ENCODE measurements around the gene MPZL2. TPM values are rescaled to one million over a fixed set of nuclear protein-coding genes. Genes with fewer than 3 reads are reported as not detected.

MPZL2 gene
- total and polyA plus RNA-seq, 10 of the 15 experiments (the other 5 are each of a cell fraction or from before 2014, with no cell fraction given): 0.81 to 4.8 (median 3.1) TPM

- SMC1A ChIA-PET (ENCODE audit: uncharacterized antibody, unreplicated experiment): interaction anchor here (0.9 to 4.6 kb wide), 8 partner anchors 8 to 68 kb away, joined by 3 to 80 read pairs (median 4); partner anchors contain the start of gene MPZL3
- TF ChIP-seq RAD51 (IDR thresholded peaks at IDR 0.05): peak; percentile 45; the same call in 1 of the 2 replicates
- no peak for TF ChIP-seq SREBF1 (IDR thresholded peaks at IDR 0.05; ENCODE audit: low read length)
- TF ChIP-seq NFXL1 (IDR thresholded peaks at IDR 0.05; ENCODE audit: borderline replicate concordance): no peak
- no peak for TF ChIP-seq NRF1 (conservative IDR thresholded peaks at IDR 0.05; ENCODE audit: low read depth, low read length)
- TF ChIP-seq SMARCA5 (IDR thresholded peaks at IDR 0.05): no peak
- TF ChIP-seq RCOR1 (conservative IDR thresholded peaks at IDR 0.05; ENCODE audit: low read depth, low read length): no peak
- TF ChIP-seq RELA (IDR thresholded peaks at IDR 0.05; ENCODE audit: borderline replicate concordance, partially characterized antibody): no peak
- RAD21 ChIA-PET (ENCODE audit: unreplicated experiment): interaction anchor here (0.9 to 4.0 kb wide), 6 partner anchors 9 to 72 kb away, joined by 4 to 43 read pairs (median 4); no protein-coding TSS in a partner anchor
- 63% methylated on average over 6 of the region's 6 CpGs for WGBS (ENCODE audit: insufficient coverage, insufficient replicate concordance, low lambda C conversion rate, missing lambda C conversion rate)
- Histone ChIP-seq H3K36me3 (ENCODE audit: control insufficient read depth in 2 of 2, insufficient read depth in 2 of 2, low read length in 1 of 2) (no peaks in the 10 kb centered on the region), H3K4me1 (ENCODE audit: control insufficient read depth, insufficient read depth, low read length) (peaks cover 25% of the 10 kb centered on the region), H3K79me2 (ENCODE audit: control insufficient read depth, insufficient read depth, low read length) (no peaks in the 10 kb centered on the region), H3K4me2 (ENCODE audit: control insufficient read depth, insufficient read depth) (no peak overlapping the region), H3K27me3 (replicated peaks in 1 of 2; ENCODE audit: control insufficient read depth in 2 of 2, insufficient read depth in 2 of 2, low read length in 1 of 2) (no peaks in the 10 kb centered on the region), H4K20me1 (ENCODE audit: control insufficient read depth, insufficient read depth) (no peaks in the 10 kb centered on the region), H3K9ac (ENCODE audit: control insufficient read depth, insufficient read depth, low read length) (no peak overlapping the region), H3K27ac (ENCODE audit: control insufficient read depth, insufficient read depth) (no peak overlapping the region), H3K4me3 (no peak overlapping the region), H2AFZ (ENCODE audit: control insufficient read depth, low read depth, low read length) (no peak overlapping the region), H3K9me3 (replicated peaks; ENCODE audit: control insufficient read depth, insufficient read depth, low read length) (peaks cover 1% of the 10 kb centered on the region; the same call in 1 of the 3 replicates)
- in situ Hi-C loops (cut with MboI): no loop called here
- POLR2A ChIA-PET: interaction anchor here (2.0 kb wide), 1 partner anchor 9 kb away, joined by 14 read pairs; no protein-coding TSS in a partner anchor
- intact Hi-C loops (cut with micrococcal nuclease; ENCODE audit: unreplicated experiment): no loop called here
- BruUV-seq (replicated peaks): no TSS peak
- no peak for DNase-seq (ENCODE audit: low read depth, low spot score)
- CTCF ChIA-PET: interaction anchor here (0.9 to 4.4 kb wide), 5 partner anchors 11 to 35 kb away, joined by 3 to 28 read pairs (median 4); no protein-coding TSS in a partner anchor
- FAIRE-seq: no peak
- no peak for ATAC-seq
Measured at GRCh38 chr11:118223992-118224391, 40.1 kb downstream of the MPZL2 start.

DNA sequence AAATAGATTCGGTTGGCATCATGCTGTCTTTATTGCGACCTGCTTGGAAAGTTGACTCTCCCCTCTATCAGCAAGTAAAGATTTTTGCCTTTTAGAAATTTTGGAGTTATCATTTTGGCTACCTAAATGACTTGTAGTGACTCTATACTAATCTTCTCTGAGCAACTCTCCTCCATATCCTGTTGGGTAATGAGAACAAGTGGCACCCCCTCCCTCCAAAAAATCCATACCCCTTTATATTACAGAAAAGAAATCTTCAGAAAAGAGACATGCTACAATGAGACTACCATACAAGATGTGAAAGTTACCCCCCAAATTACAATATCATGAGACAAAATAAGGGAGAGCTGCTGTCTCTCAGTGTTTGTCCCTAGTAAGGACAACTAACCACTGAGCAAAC is 40.5 kb downstream of the MPZL2 start:
- H3K4me3 ChIP-seq: no peak overlapping the region
- CTCF ChIA-PET: interaction anchor here (1.8 to 4.4 kb wide), 2 partner anchors 11 to 25 kb away, joined by 11 to 28 read pairs; no protein-coding TSS in a partner anchor
- no peaks in the 10 kb centered on the region for H4K20me1 ChIP-seq (ENCODE audit: control insufficient read depth, insufficient read depth)
- SMC1A ChIA-PET (ENCODE audit: uncharacterized antibody, unreplicated experiment): interaction anchor here (0.9 to 4.6 kb wide), 4 partner anchors 8 to 68 kb away, joined by 4 to 80 read pairs (median 6); no protein-coding TSS in a partner anchor
- H3K79me2 ChIP-seq (ENCODE audit: control insufficient read depth, insufficient read depth, low read length): no peaks in the 10 kb centered on the region
- POLR2A ChIA-PET: interaction anchor here (2.0 kb wide), 1 partner anchor 8 kb away, joined by 14 read pairs; no protein-coding TSS in a partner anchor
- ATAC-seq (no peak), FAIRE-seq (no peak), DNase-seq (ENCODE audit: low read depth, low spot score) (no peak)
- RAD21 ChIA-PET (ENCODE audit: unreplicated experiment): interaction anchor here (1.2 to 4.0 kb wide), 2 partner anchors 9 to 54 kb away, joined by 4 to 43 read pairs; no protein-coding TSS in a partner anchor
- H3K4me1 ChIP-seq (ENCODE audit: control insufficient read depth, insufficient read depth, low read length): peaks cover 25% of the 10 kb centered on the region
- no TSS peak for BruUV-seq (replicated peaks)
- H3K4me2 ChIP-seq (ENCODE audit: control insufficient read depth, insufficient read depth): no peak overlapping the region
- peaks cover 1% of the 10 kb centered on the region; the same call in 1 of the 3 replicates for H3K9me3 ChIP-seq (replicated peaks; ENCODE audit: control insufficient read depth, insufficient read depth, low read length)
- H3K27me3 ChIP-seq (replicated peaks in 1 of 2; ENCODE audit: control insufficient read depth in 2 of 2, insufficient read depth in 2 of 2, low read length in 1 of 2): no peaks in the 10 kb centered on the region
- H2AFZ ChIP-seq (ENCODE audit: control insufficient read depth, low read depth, low read length): no peak overlapping the region
- WGBS (ENCODE audit: insufficient coverage, insufficient replicate concordance, low lambda C conversion rate, missing lambda C conversion rate): 80% methylated on average over 2 of the region's 2 CpGs
- no peaks in the 10 kb centered on the region for H3K36me3 ChIP-seq (ENCODE audit: control insufficient read depth in 2 of 2, insufficient read depth in 2 of 2, low read length in 1 of 2)
- H3K9ac ChIP-seq (ENCODE audit: control insufficient read depth, insufficient read depth, low read length): no peak overlapping the region
- in situ Hi-C loops (cut with MboI): no loop called here
- intact Hi-C loops (cut with micrococcal nuclease; ENCODE audit: unreplicated experiment): no loop called here
- H3K27ac ChIP-seq (ENCODE audit: control insufficient read depth, insufficient read depth): no peak overlapping the region
- TF ChIP-seq JUND (IDR thresholded peaks at IDR 0.05; ENCODE audit: low read depth, low read length) (no peak), GABPA (IDR thresholded peaks at IDR 0.05; ENCODE audit: low read depth) (no peak), ATF7 (IDR thresholded peaks at IDR 0.05; ENCODE audit: low read depth) (no peak), HDAC2 (IDR thresholded peaks at IDR 0.05) (no peak), POU2F2 (IDR thresholded peaks at IDR 0.05; ENCODE audit: borderline replicate concordance, low read depth, low read length) (no peak), PML (IDR thresholded peaks at IDR 0.05; ENCODE audit: low read length) (no peak), SIX5 (IDR thresholded peaks at IDR 0.05; ENCODE audit: low read depth, low read length, severe bottlenecking) (no peak), TCF12 (IDR thresholded peaks at IDR 0.05; ENCODE audit: low read depth, low read length) (no peak)
- TF ChIP-seq, protein P1, sequence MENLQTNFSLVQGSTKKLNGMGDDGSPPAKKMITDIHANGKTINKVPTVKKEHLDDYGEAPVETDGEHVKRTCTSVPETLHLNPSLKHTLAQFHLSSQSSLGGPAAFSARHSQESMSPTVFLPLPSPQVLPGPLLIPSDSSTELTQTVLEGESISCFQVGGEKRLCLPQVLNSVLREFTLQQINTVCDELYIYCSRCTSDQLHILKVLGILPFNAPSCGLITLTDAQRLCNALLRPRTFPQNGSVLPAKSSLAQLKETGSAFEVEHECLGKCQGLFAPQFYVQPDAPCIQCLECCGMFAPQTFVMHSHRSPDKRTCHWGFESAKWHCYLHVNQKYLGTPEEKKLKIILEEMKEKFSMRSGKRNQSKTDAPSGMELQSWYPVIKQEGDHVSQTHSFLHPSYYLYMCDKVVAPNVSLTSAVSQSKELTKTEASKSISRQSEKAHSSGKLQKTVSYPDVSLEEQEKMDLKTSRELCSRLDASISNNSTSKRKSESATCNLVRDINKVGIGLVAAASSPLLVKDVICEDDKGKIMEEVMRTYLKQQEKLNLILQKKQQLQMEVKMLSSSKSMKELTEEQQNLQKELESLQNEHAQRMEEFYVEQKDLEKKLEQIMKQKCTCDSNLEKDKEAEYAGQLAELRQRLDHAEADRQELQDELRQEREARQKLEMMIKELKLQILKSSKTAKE (IDR thresholded peaks at IDR 0.05; ENCODE audit: low read depth, poor library complexity, severe bottlenecking): no peak
- TF ChIP-seq, protein P2, sequence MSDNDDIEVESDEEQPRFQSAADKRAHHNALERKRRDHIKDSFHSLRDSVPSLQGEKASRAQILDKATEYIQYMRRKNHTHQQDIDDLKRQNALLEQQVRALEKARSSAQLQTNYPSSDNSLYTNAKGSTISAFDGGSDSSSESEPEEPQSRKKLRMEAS (IDR thresholded peaks at IDR 0.05; ENCODE audit: low read depth, low read length): no peak

Measured in GM12878 (cell line).